ENCODE data around the gene JAK1.

JAK1 gene

GRCh38 chr1:64959986-64960385 lies 6.4 kb downstream of the JAK1 start:
- Histone ChIP-seq H3K27ac (ENCODE audit: low read length) (no peak overlapping the region), H3K9me3 (ENCODE audit: control insufficient read depth, low read depth, low read length) (no peaks in the 10 kb centered on the region), H3K27me3 (ENCODE audit: control insufficient read depth, insufficient read depth, low read length) (peaks cover 18% of the 10 kb centered on the region), H3K36me3 (ENCODE audit: control insufficient read depth, low read depth, low read length) (no peaks in the 10 kb centered on the region), H3K4me3 (ENCODE audit: low read length) (no peak overlapping the region), H3K4me1 (ENCODE audit: control insufficient read depth, low read depth, low read length) (peaks cover 26% of the 10 kb centered on the region), H3K9ac (ENCODE audit: low read length) (no peak overlapping the region)

- Histone ChIP-seq H3K4me3 (ENCODE audit: low read length) (no peak overlapping the region), H3K9me3 (ENCODE audit: control insufficient read depth, low read depth, low read length) (no peaks in the 10 kb centered on the region), H3K27ac (ENCODE audit: low read length) (no peak overlapping the region), H3K27me3 (ENCODE audit: control insufficient read depth, insufficient read depth, low read length) (no peaks in the 10 kb centered on the region), H3K9ac (ENCODE audit: low read length) (no peak overlapping the region), H3K36me3 (ENCODE audit: control insufficient read depth, low read depth, low read length) (no peaks in the 10 kb centered on the region), H3K4me1 (ENCODE audit: control insufficient read depth, low read depth, low read length) (peaks cover 21% of the 10 kb centered on the region)
Measured at GRCh38 chr1:64956733-64957441, 9.5 kb downstream of the JAK1 start.

GRCh38 chr1:64956010-64956640 lies 10.2 kb downstream of the JAK1 start:
- H3K27me3 ChIP-seq (ENCODE audit: control insufficient read depth, insufficient read depth, low read length) = no peaks in the 10 kb centered on the region
- no peaks in the 10 kb centered on the region for H3K9me3 ChIP-seq (ENCODE audit: control insufficient read depth, low read depth, low read length)
- no peak overlapping the region for H3K27ac ChIP-seq (ENCODE audit: low read length)
- H3K4me3 ChIP-seq (ENCODE audit: low read length) = no peak overlapping the region
- H3K9ac ChIP-seq (ENCODE audit: low read length) = no peak overlapping the region
- H3K4me1 ChIP-seq (ENCODE audit: control insufficient read depth, low read depth, low read length) = peaks cover 21% of the 10 kb centered on the region
- H3K36me3 ChIP-seq (ENCODE audit: control insufficient read depth, low read depth, low read length) = no peaks in the 10 kb centered on the region

- Histone ChIP-seq H3K36me3 (ENCODE audit: control insufficient read depth, low read depth, low read length) (no peaks in the 10 kb centered on the region), H3K9ac (ENCODE audit: low read length) (no peak overlapping the region), H3K9me3 (ENCODE audit: control insufficient read depth, low read depth, low read length) (no peaks in the 10 kb centered on the region), H3K4me1 (ENCODE audit: control insufficient read depth, low read depth, low read length) (peaks cover 17% of the 10 kb centered on the region), H3K27me3 (ENCODE audit: control insufficient read depth, insufficient read depth, low read length) (no peaks in the 10 kb centered on the region), H3K27ac (ENCODE audit: low read length) (no peak overlapping the region), H3K4me3 (ENCODE audit: low read length) (no peak overlapping the region)
Measured at GRCh38 chr1:64955097-64956009, 11.0 kb downstream of the JAK1 start.

GRCh38 chr1:64953241-64953640 lies 13.1 kb downstream of the JAK1 start:
- no peaks in the 10 kb centered on the region for H3K36me3 ChIP-seq (ENCODE audit: control insufficient read depth, low read depth, low read length)
- H3K27me3 ChIP-seq (ENCODE audit: control insufficient read depth, insufficient read depth, low read length) = no peaks in the 10 kb centered on the region
- H3K4me1 ChIP-seq (ENCODE audit: control insufficient read depth, low read depth, low read length) = peaks cover 26% of the 10 kb centered on the region
- H3K9ac ChIP-seq (ENCODE audit: low read length) = no peak overlapping the region
- no peaks in the 10 kb centered on the region for H3K9me3 ChIP-seq (ENCODE audit: control insufficient read depth, low read depth, low read length)
- H3K4me3 ChIP-seq (ENCODE audit: low read length) = no peak overlapping the region
- H3K27ac ChIP-seq (ENCODE audit: low read length) = no peak overlapping the region

GRCh38 chr1:64950284-64950809 lies 16.0 kb downstream of the JAK1 start:
- H3K9ac ChIP-seq (ENCODE audit: low read length) = no peak overlapping the region
- H3K4me3 ChIP-seq (ENCODE audit: low read length) = no peak overlapping the region
- H3K9me3 ChIP-seq (ENCODE audit: control insufficient read depth, low read depth, low read length) = no peaks in the 10 kb centered on the region
- no peaks in the 10 kb centered on the region for H3K27me3 ChIP-seq (ENCODE audit: control insufficient read depth, insufficient read depth, low read length)
- no peak overlapping the region for H3K27ac ChIP-seq (ENCODE audit: low read length)
- peaks cover 9% of the 10 kb centered on the region for H3K4me1 ChIP-seq (ENCODE audit: control insufficient read depth, low read depth, low read length)
- no peaks in the 10 kb centered on the region for H3K36me3 ChIP-seq (ENCODE audit: control insufficient read depth, low read depth, low read length)

- H3K36me3 ChIP-seq (ENCODE audit: control insufficient read depth, low read depth, low read length) = no peaks in the 10 kb centered on the region
- peak overlapping the region; percentile 52 for H3K27ac ChIP-seq (ENCODE audit: low read length)
- no peaks in the 10 kb centered on the region for H3K27me3 ChIP-seq (ENCODE audit: control insufficient read depth, insufficient read depth, low read length)
- H3K9ac ChIP-seq (ENCODE audit: low read length) = peak overlapping the region; percentile 33
- H3K4me3 ChIP-seq (ENCODE audit: low read length) = no peak overlapping the region
- H3K9me3 ChIP-seq (ENCODE audit: control insufficient read depth, low read depth, low read length) = no peaks in the 10 kb centered on the region
- H3K4me1 ChIP-seq (ENCODE audit: control insufficient read depth, low read depth, low read length) = peaks cover 9% of the 10 kb centered on the region
Measured at GRCh38 chr1:64948905-64949833, 17.2 kb downstream of the JAK1 start.

GRCh38 chr1:64948216-64948615 lies 18.1 kb downstream of the JAK1 start:
- peaks cover 9% of the 10 kb centered on the region for H3K4me1 ChIP-seq (ENCODE audit: control insufficient read depth, low read depth, low read length)
- H3K27ac ChIP-seq (ENCODE audit: low read length) = no peak overlapping the region
- H3K36me3 ChIP-seq (ENCODE audit: control insufficient read depth, low read depth, low read length) = no peaks in the 10 kb centered on the region
- no peaks in the 10 kb centered on the region for H3K27me3 ChIP-seq (ENCODE audit: control insufficient read depth, insufficient read depth, low read length)
- no peak overlapping the region for H3K4me3 ChIP-seq (ENCODE audit: low read length)
- no peak overlapping the region for H3K9ac ChIP-seq (ENCODE audit: low read length)
- no peaks in the 10 kb centered on the region for H3K9me3 ChIP-seq (ENCODE audit: control insufficient read depth, low read depth, low read length)

GRCh38 chr1:64946916-64947315 lies 19.4 kb downstream of the JAK1 start:
- no peaks in the 10 kb centered on the region for H3K9me3 ChIP-seq (ENCODE audit: control insufficient read depth, low read depth, low read length)
- H3K4me1 ChIP-seq (ENCODE audit: control insufficient read depth, low read depth, low read length) = peaks cover 9% of the 10 kb centered on the region
- H3K27me3 ChIP-seq (ENCODE audit: control insufficient read depth, insufficient read depth, low read length) = no peaks in the 10 kb centered on the region
- no peak overlapping the region for H3K9ac ChIP-seq (ENCODE audit: low read length)
- H3K27ac ChIP-seq (ENCODE audit: low read length) = no peak overlapping the region
- no peaks in the 10 kb centered on the region for H3K36me3 ChIP-seq (ENCODE audit: control insufficient read depth, low read depth, low read length)
- H3K4me3 ChIP-seq (ENCODE audit: low read length) = no peak overlapping the region

GRCh38 chr1:64944913-64945312 lies 21.4 kb downstream of the JAK1 start:
- Histone ChIP-seq H3K27ac (ENCODE audit: low read length) (no peak overlapping the region), H3K9ac (ENCODE audit: low read length) (no peak overlapping the region), H3K4me1 (ENCODE audit: control insufficient read depth, low read depth, low read length) (peaks cover 9% of the 10 kb centered on the region), H3K9me3 (ENCODE audit: control insufficient read depth, low read depth, low read length) (no peaks in the 10 kb centered on the region), H3K4me3 (ENCODE audit: low read length) (no peak overlapping the region), H3K36me3 (ENCODE audit: control insufficient read depth, low read depth, low read length) (no peaks in the 10 kb centered on the region), H3K27me3 (ENCODE audit: control insufficient read depth, insufficient read depth, low read length) (no peaks in the 10 kb centered on the region)
